HG03571 (cell line): ENCODE measurements around the gene NKIRAS1.
"Not testable (repeated sequence)": the region's sequence is repeated elsewhere in the genome, so short reads cannot be mapped to it uniquely, and the experiment has no call there.

Experiments
- ATAC-seq: cut with Tn5 transposase; IDR thresholded peaks from one replicate; pipeline ENCODE4 v1.9.1; 2021; ENCODE audit not compliant: unreplicated experiment

The NKIRAS1 gene

DNA sequence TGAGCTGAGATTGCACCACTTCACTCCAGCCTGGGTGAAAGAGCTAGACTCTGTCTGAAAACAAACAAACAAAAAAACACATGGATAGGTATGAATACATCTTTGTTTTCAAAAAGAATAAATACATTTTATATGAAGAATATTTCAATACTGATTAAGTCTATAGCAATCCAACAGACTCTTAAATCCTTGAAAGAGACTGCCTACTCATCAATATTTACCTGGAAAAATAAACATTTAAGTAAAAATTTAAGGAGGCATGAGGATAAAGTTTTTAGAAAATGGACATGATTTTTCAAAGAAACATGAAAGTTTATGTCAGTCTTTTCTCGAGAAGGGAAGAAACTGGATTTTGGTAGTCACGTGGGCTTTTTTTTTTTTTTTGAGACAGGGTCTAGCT lies 5.4 kb downstream of the NKIRAS1 start:
- ATAC-seq = no peak

DNA sequence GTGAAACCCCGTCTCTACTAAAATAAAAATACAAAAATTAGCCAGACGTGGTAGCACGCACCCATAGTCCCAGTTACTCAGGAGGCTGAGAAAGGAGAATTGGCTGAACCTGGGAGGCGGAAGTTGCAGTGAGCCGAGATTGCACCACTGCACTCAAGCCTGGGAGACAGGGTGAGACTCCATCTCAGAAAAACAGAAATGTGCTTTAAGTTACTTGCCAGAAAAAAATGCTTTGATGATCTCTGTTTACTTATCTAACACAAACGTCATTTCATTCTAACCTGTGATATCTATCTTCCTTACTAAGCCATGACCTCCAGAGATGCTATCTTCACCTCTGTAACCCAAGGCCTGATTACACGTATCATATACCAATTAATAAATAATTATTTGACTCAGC lies 7.4 kb downstream of the NKIRAS1 start:
- no peak for ATAC-seq

DNA sequence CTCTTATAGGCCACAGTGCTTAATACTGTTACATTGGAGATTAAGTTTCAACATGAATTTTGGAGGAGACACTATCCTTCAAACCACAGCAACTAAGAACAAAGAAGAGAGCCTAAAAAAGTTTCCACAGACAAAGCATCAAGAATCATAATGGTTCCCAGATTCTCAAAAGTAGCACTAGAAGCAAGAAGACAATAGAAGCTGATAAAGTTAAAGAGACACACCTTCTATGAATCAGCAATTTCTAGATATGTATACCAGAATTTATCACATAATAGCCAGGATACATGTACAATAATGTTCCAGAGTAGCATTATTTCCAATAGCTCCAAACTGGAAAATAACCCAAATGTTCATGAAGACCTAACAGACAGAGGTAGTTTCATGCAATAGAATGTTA lies 12.2 kb downstream of the NKIRAS1 start:
- ATAC-seq = no peak

DNA sequence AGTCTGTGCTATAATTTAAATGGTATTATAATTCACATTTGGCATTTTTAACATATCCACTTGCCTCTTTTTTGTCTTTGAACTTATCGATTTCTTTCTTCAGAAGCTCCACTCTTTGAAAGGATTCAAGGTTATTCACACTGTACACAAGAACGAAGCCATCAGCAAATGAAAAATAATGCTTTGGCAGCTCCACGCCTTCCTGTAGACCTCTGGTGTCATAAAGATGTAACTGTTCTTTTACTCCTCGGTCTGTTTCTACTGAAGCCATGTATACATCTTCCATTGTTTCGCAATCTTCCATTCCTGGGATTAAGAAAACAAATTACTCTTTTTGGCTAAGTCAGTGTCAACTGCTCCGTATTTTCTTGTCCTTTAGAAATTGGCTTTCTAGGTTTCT lies 16.0 kb downstream of the NKIRAS1 start:
- no peak for ATAC-seq

DNA sequence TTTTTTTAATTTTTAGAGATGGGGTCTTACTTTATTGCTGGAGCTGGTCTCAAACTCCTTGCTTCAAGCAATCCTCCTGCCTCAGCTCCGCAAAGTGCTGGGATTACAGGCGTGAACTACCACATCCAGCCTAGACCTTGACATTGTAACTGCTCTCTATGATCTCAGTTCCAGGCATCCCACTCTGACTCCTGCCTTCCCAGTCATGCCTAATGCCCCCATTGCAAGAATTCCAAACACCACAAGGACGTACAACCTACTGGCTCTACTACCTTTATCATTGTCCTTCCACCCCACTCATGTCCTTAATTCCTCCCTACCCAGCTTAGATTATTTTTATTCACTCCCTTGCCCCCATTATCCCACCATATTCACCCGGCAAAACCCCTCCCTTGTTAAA lies 21.6 kb downstream of the NKIRAS1 start:
- no peak for ATAC-seq

DNA sequence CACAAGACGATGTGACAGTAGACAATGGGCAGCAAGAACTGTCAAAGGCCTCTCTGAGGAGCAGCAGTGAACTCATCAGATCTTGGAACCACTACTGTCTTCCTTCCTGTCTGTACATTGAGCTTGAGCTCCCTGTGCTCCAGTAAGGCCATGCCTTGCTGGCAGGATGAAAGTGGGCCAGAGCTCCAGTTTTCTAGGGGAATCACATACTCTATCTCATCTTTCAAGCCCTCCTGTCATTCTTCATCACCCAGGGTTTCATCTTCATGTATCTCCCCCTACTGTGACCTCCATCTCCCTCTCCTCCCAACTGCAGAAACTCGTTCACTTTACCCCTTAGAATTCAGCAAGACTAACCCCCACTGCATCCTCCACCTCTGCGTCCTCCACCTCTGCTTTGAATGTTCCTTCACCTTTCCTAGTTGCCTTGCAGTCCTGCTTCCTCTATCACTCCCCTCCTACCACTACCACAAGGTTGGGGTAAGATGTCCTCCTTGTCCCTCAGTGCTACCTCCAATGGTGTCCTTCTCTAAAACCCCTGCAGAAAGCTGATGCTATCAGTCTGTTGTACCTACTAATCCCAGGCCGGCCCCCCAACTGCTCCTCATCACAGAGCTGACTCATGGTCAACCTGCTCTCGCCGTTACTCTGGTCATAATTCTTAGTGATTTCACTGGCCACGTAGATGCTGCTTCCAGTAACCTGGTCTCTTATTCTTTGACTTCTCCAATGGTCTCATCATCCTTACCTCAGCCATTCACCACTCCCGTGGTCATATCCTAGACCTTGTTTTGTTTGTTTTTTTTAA lies 22.3 kb downstream of the NKIRAS1 start:
- ATAC-seq = no peak

DNA sequence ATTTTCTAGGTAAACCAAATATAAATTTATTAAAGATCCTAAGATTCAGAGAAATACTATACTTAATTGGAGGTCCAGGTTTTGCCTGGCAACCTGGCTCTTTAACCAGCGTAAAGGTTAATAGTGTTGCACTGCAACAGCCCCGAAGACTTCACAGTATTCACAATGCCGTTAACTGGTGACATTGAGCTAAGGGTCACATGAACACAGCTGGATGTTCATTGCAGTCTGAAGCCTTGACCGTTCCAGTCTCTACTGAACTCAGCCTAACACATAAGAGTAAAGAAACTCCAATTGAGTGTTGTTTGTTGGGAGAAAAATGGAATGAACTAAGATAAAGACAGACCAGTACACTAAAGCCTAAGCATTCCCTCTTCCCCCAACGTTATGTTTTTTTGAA lies 26.8 kb downstream of the NKIRAS1 start:
- ATAC-seq = no peak

DNA sequence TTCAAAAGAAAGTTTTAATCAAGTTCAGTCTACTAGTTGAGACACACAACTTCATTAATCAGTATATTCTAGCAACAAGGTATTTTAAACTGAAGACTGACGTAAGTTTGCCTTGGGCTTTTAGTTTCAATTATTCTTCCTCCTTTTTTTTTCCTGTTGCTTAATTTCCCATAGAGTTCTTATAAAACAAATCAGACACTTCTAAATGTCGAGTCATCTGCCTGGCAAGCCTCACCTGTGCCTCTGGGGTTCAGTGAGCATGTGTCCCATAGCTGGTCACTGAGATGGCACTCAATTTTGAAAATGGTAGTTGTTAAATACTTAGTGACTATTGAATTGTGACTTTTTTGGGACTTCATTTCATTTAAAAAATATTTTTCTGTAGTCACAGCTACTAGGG lies 27.4 kb downstream of the NKIRAS1 start:
- no peak for ATAC-seq

DNA sequence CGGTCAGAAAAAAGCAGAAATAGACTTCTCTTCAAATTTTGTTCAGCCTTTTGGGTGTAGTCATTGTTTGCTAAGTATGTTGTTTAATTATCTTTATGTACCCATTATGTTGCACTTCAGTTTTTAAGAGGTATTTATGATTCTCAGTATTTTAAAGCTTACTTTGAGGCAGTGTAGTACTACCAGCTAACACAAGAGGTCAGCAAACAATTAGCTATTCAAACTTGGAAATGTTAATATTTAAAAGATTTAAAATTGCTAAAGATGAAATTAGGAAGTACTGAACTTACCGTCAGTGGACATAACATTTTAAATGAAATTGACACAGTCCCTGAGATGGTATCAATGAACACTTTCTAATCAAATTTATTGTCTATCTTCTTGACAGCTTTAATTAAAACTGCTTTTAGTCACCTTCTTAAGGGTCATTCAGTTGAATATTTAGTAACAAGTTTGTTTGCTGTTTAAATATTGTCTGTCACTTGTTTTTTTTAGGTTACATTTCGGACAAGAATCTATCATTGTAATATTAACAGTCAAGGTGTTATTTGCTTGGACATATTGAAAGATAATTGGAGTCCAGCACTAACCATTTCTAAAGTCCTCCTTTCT lies 28.1 kb downstream of the NKIRAS1 start:
- no peak for ATAC-seq

DNA sequence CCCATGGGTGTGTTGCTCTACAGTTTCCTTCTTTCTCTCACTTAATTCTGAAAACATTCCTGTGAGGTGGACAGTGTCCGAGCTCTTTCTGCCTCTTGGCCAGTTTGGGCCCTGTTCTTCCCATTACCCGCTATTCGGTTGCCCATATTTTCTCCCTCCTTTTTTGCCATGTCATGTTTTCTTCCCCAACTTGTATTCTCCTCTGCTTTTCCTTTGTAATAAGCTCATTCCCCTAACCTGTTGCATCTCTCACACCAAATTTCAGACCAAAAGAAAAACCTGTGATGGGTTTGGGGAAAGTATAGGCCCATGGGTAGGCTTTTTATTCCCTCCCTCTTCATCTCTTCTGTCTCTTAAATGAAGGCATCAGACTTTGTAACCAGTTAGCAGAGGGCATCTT lies 30.5 kb downstream of the NKIRAS1 start:
- no peak for ATAC-seq

DNA sequence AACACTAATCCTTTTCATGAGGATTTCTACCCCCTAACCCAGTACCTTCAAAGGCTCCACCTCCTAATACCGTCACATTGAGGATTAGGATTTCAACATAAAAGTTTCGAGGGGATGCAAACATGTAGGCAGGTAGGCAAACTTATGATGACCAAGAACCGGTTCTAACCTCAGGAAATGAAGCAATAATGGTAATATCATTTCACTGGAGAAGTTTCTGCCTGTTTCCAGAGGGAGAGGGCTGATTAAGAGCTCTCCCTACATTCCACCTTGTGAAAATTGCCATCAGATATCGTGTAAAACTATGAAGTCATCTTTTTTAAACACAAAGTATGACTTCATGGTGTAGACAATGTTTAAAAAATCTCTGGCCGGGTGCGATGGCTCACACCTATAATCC lies 31.6 kb downstream of the NKIRAS1 start:
- no peak for ATAC-seq

DNA sequence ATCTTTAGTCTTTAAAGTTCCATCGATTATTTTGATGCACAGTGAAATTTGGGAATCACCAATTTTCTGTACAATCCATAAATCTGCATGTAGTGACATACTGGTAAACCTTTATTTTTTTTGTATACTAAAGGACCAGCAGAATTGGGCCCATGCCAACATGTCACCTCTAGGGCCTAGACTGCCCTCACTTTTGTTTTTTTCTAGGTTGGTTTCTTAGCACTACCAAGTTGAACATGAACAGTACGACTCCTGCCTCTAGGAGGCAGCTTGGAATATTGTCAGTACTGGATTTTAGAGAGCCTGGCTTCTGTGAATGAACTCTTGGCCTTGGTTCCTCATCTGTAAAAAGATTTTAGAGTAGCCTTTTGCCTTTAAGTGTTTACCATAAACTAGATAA lies 32.3 kb downstream of the NKIRAS1 start:
- ATAC-seq = no peak

DNA sequence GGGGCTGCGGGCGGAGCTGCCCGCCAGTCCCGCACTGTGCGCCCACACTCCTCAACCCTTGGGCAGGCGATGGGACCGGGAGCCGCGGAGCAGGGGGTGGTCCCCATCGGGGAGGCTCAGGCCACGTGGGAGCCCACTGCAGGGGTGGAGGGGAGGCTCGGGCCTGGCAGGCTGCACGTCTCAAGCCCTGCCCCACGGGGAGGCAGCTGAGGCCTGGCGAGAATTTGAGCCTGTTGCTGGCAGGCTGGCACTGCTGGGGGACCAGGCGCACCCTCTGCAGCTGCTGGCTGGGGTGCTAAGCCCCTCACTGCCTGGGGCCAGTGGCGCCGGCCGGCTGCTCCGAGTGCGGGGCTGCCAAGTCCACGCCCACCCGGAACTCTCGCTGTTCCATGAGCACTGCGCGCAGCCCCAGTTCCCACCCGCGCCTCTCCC lies 34.3 kb downstream of the NKIRAS1 start:
- no peak for ATAC-seq

DNA sequence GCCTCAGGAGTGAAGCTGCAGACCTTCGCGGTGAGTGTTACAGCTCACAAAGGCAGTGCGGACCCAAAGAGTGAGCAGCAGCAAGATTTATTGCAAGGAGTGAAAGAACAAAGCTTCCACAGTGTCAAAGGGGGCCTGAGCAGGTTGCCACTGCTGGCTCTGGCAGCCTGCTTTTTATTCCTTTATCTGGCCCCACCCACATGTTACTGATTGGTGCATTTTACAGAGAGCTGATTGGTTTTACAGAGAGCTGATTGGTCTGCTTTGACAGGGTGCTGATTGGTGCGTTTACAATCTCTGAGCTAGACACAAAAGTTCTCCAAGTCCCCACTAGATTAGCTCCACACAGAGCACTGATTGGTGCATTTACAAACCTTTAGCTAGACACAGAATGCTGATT lies 34.8 kb downstream of the NKIRAS1 start:
- not testable (repeated sequence) for ATAC-seq

DNA sequence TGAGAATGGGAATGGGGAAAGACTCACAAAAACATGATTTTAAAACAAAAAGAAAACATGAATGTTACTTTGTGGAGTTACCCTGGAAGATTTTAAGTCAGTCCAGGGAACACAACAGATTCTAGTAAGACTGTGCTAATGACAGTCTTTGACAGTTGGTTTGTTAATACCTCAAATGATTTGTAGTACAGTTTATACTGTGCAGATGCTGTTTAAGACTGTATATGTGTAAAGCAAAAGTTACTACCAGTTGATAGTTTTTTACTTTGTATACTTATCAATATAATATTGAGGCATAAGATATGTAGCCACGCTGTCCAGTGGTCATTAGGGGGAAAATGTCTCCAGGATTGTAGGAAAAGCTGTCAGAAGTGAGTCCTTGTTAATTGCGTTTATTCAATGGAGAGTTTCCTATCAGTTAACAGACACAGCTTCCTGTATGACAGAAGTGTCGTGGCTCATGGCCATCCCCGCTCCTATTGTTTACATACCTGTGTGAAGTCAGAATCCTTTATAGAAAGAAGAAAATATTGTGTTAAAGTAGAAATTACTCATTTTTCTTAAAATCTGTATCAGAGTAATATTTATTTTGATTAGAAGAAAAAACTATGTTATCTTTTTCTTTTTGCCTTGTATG lies 36.0 kb downstream of the NKIRAS1 start:
- no peak for ATAC-seq

DNA sequence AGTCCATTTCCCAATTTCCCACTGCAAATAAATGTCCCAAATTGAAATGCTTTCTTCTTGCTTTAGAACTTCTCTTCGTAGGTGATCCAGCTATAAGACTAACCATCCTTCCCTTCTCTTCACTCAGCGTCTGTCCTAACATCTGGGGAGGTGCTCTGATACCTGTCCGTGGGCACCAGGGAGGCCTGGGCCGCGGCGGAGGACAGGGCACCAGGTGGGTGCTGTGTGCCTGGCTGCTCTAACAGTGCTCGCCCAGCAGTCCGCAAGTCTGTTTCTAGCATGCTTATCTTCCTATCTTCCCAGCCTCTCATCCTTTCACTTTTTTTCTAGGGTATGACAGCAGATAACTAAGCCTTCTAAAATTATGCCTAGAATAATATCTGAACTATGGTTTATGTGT lies 37.3 kb downstream of the NKIRAS1 start:
- no peak for ATAC-seq

DNA sequence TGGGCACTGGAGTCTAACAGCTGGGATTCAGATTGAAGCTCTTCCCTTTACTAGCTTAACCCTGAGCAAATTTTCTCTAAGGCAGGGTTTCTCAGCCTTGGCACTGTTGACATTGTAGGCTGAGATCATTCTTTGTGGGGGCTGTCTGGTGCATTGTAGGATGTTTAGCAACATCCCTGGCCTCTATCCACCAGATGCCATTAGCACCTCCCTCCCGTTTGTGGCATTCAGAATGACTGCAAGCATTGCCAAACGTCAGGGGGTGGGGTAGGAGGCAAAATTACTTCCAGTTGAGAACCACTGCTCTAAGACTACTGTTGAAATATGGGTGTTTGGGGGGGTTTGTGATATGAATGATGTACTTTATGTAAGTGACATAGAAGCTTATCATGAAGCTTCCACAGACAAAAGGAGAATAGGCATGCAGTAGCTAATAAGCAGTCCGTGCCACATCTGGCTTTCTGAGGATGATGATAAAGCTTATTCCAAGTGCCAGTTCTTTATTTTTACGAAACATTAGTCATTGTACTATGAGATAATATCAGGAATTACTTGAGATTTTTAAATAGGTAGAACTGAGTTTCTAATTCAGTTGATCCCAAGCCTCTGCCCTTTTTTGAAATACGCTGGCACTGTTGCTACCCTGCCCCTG lies 39.3 kb downstream of the NKIRAS1 start:
- no peak for ATAC-seq

DNA sequence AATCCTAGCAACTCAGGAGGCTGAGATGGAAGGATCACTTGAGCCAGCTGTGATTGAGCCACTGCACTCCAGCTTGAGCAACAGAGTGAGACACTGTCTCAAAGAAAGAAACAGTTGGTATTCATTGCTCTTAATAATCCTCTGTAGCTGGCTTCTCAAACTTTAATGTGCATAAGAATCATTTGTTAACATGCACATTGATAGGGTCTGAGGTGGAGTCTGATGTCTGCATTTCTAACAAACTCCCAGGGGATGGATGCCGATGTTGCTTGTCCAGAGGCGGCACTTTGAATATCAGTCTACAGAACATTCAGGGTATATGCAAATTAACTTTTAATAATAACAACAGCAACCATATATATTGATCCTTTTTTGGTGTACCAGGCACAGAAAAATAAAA lies 39.9 kb downstream of the NKIRAS1 start:
- no peak for ATAC-seq

DNA sequence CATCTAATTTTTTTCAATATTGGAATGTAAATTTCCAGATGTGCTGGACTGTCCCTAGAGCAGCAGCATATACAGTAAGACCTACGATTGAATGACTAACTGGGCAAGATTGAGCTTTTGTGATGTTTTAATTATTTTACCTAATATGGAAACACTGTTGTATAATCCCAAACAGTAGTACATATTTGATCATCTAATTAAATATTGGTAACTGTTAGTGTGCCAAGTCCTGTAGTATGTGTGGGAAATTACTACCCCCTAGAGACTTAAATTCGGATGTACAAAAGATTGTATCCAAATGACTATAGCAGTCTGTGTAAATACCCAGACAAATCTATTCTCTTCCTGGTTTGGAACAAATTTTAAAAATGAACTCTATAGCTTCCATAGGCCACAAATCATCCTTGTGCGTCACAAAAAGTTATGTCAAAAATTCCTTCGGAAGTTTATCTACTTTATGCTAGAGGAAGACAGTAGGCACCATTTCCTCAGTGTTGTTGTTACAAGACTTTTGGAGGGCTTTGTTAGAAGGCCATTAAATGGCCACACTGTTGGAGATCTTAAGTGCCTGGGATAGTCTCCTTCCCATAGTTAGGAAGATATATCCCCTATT lies 41.6 kb downstream of the NKIRAS1 start:
- ATAC-seq = no peak

DNA sequence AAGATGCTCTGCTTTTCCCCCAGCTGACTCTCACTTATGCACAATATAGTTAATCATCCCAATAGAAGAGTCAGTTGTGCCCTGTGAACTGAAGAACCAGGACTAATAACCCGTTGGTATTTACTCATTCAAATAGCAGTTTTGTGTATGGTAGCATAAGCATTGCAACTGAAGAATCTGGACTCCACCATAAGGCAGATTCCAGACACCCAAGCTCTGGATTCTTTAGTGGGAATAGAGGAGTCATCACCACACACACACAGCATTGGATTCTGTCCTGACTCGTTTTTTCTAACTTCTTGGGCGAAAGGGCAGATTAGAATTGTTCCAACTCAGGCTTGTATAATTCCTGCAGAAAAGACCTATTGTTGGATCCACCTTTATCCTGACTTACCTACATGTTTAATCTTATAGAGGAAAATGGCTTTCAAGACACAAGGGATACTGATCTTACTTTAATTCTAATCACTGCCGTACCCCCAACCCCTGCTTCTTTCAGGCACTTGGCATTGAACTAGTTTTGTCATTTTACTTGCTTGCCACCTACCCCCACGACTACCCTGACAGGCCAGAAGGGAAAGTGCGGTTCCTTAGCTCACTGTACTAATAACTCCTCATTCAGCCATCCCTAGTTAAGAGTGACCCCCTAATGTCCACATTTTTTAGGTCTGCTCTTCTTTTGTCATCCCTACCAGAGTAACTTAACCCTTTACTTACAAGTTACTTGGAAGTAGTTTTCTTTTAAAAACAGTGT lies 42.3 kb downstream of the NKIRAS1 start:
- no peak for ATAC-seq

DNA sequence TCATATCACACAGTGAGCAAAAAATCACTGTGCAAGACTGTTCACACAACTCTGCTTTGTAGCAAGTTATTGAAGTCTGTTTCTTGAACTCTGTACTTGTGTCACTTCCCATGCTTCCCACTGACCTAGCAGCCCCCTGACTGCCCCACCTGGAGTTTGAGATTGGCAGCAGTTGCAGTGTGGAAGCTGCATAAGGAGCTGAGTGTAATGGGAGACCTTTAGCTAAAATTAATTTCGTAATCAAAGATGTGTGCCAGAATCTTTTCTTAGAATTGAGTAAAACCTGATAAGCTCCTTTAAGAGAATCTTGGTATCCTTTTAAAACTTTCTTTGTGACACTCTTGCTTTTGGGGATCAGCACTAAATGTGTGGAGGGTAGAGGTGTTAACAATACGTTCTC lies 42.8 kb downstream of the NKIRAS1 start:
- no peak for ATAC-seq
